Panc1 (cell line): ENCODE measurements around the gene PAK3. TPM values are rescaled to one million over a fixed set of nuclear protein-coding genes. Genes with fewer than 3 reads are reported as not detected.

Experiments
- ATAC-seq: fragments of 200-7000 bp; cut with Tn5 transposase; 2 replicates; pipeline ENCODE4 v1.9.1; 2020; ENCODE audit warnings: mild to moderate bottlenecking, moderate library complexity
- BruUV-seq: library from RNA; stranded (reverse); fragments of 400-500 nt; replicated peaks from 2 replicates; lab custom pipeline; 2021; lab: Mats Ljungman, UMichigan
- CTCF ChIA-PET: fragments of 300-600 bp; sonication (Branson Sonifier 250); formaldehyde crosslinking; loops from one replicate; lab custom pipeline; 2022; ENCODE audit warnings: antibody characterized with exemption; lab: Charles Lee
- POLR2A ChIA-PET: fragments of 300-600 bp; sonication (Branson Sonifier 250); formaldehyde crosslinking; loops from one replicate; lab custom pipeline; 2022; ENCODE audit warnings: antibody characterized with exemption; lab: Charles Lee
- DNase-seq: peaks from one replicate; pipeline ENCODE4 v3.0.0-alpha.2; 2010; ENCODE audit warnings: low read depth, low spot score
- H3K27ac ChIP-seq: 2 replicates; pipeline ENCODE4 v1.5.1; 2011; ENCODE audit warnings: mild to moderate bottlenecking, low read length, inconsistent platforms
- H3K27me3 ChIP-seq: fragments of 200-500 bp; sonication (Bioruptor generic); 2 replicates; pipeline ENCODE4 v1.6.0; 2014; ENCODE audit warnings: low read length, inconsistent platforms; ENCODE audit not compliant: control insufficient read depth, insufficient read depth
- H3K36me3 ChIP-seq: fragments of 200-500 bp; sonication (Bioruptor generic); 2 replicates; pipeline ENCODE4 v1.5.1; 2014; ENCODE audit warnings: inconsistent platforms, mild to moderate bottlenecking, low read length, moderate library complexity; ENCODE audit not compliant: control insufficient read depth, insufficient read depth
- H3K4me1 ChIP-seq: 2 replicates; pipeline ENCODE4 v1.5.1; 2011; ENCODE audit warnings: inconsistent platforms, mild to moderate bottlenecking, low read length, moderate library complexity; ENCODE audit not compliant: control insufficient read depth, insufficient read depth
- H3K4me3 ChIP-seq, 2 experiments: 2 replicates each; pipeline ENCODE4 v1.5.1; 2011 to 2012; ENCODE audit warnings: low read depth in 2 of 2, low read length in 2 of 2, mild to moderate bottlenecking in 2 of 2, inconsistent platforms in 1 of 2, moderate library complexity in 1 of 2
- H3K9me3 ChIP-seq: fragments of 200-500 bp; sonication (Bioruptor generic); 2 replicates; pipeline ENCODE4 v1.5.1; 2014; ENCODE audit warnings: low read depth, mild to moderate bottlenecking, inconsistent platforms, low read length, moderate library complexity; ENCODE audit not compliant: control insufficient read depth, insufficient read depth
- POLR2AphosphoS5 ChIP-seq: IDR thresholded peaks from 2 replicates; pipeline ENCODE4 v1.6.1; 2012; ENCODE audit warnings: mild to moderate bottlenecking, low read depth, low read length, moderate library complexity
- SIN3A ChIP-seq: IDR thresholded peaks from 2 replicates; pipeline ENCODE4 v1.6.1; 2012; ENCODE audit warnings: low read depth, mild to moderate bottlenecking, low read length, moderate library complexity, borderline replicate concordance; ENCODE audit not compliant: insufficient read depth
- TCF7L2 ChIP-seq: IDR thresholded peaks from 2 replicates; pipeline ENCODE4 v1.6.1; 2011; ENCODE audit warnings: mild to moderate bottlenecking, low read depth, low read length, inconsistent platforms
- in situ Hi-C: cut with HindIII; loops from 2 replicates; pipeline ENCODE4 v1.10.0; 2016; ENCODE audit warnings: low sequenced_read_pairs, low pct_unique_long_range_greater_than_20kb
- intact Hi-C: fragments of 100-400 bp; cut with micrococcal nuclease; formaldehyde crosslinking; loops from one replicate; pipeline ENCODE4 v1.10.0; 2022; ENCODE audit not compliant: unreplicated experiment
- total RNA-seq: library from RNA; stranded (reverse); gene quantifications from one replicate; pipeline ENCODE4 v1.2.1, GENCODE V29; 2021; ENCODE audit not compliant: unreplicated experiment
- TF ChIP-seq, protein P1 (sequence below): fragments of 450-650 bp; IDR thresholded peaks from 2 replicates; pipeline ENCODE4 v1.5.1; 2017; ENCODE audit warnings: mild to moderate bottlenecking
- TF ChIP-seq, protein P2 (sequence below), 2 experiments: IDR thresholded peaks; 2 replicates each; pipeline ENCODE4 v1.6.1; 2011 to 2012; ENCODE audit warnings: low read depth in 2 of 2, control low read depth in 1 of 2, low read length in 1 of 2, mild to moderate bottlenecking in 1 of 2, moderate library complexity in 1 of 2; ENCODE audit not compliant: insufficient read depth in 1 of 2

Gene PAK3
- total RNA-seq, 1 experiment from 2014 or later: 0.15 TPM

DNA sequence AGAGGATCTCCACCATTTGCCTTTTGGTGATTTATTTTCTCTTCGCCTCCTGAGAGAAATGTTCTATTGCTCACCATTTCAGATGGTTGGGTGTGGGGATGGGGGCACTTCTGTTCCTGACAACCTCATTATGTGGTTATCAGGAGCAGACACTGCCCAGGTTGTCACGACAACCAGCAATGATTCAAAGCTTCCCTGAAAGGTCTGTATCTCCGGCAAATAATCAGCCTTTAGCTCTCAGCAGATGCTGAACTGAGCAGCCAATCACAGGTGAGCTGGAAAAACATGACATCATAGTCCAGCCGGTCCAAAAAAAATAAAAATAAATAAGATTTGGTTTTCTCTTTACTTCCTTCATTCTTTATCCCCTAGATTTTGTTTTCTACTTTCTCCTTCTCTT lies 5.5 kb upstream of the PAK3 start:
- no peaks in the 10 kb centered on the region for H3K36me3 ChIP-seq
- no peak overlapping the region for H3K27ac ChIP-seq
- ChIA-PET CTCF (interaction anchor here (0.6 kb wide), 1 partner anchor 8 kb away, joined by 4 read pairs; no protein-coding TSS in a partner anchor), POLR2A (no interaction called here)
- H3K27me3 ChIP-seq: peaks cover 6% of the 10 kb centered on the region; the same call in 1 of the 2 replicates
- intact Hi-C loops: loop anchor here (10.0 kb wide), 3 partner anchors 236 to 636 kb away; no protein-coding TSS in a partner anchor
- ATAC-seq (no peak), DNase-seq (no peak)
- TF ChIP-seq, protein P1, sequence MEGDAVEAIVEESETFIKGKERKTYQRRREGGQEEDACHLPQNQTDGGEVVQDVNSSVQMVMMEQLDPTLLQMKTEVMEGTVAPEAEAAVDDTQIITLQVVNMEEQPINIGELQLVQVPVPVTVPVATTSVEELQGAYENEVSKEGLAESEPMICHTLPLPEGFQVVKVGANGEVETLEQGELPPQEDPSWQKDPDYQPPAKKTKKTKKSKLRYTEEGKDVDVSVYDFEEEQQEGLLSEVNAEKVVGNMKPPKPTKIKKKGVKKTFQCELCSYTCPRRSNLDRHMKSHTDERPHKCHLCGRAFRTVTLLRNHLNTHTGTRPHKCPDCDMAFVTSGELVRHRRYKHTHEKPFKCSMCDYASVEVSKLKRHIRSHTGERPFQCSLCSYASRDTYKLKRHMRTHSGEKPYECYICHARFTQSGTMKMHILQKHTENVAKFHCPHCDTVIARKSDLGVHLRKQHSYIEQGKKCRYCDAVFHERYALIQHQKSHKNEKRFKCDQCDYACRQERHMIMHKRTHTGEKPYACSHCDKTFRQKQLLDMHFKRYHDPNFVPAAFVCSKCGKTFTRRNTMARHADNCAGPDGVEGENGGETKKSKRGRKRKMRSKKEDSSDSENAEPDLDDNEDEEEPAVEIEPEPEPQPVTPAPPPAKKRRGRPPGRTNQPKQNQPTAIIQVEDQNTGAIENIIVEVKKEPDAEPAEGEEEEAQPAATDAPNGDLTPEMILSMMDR: no peak
- TF ChIP-seq TCF7L2 (no peak), SIN3A (no peak), POLR2AphosphoS5 (no peak)
- TF ChIP-seq, protein P2, sequence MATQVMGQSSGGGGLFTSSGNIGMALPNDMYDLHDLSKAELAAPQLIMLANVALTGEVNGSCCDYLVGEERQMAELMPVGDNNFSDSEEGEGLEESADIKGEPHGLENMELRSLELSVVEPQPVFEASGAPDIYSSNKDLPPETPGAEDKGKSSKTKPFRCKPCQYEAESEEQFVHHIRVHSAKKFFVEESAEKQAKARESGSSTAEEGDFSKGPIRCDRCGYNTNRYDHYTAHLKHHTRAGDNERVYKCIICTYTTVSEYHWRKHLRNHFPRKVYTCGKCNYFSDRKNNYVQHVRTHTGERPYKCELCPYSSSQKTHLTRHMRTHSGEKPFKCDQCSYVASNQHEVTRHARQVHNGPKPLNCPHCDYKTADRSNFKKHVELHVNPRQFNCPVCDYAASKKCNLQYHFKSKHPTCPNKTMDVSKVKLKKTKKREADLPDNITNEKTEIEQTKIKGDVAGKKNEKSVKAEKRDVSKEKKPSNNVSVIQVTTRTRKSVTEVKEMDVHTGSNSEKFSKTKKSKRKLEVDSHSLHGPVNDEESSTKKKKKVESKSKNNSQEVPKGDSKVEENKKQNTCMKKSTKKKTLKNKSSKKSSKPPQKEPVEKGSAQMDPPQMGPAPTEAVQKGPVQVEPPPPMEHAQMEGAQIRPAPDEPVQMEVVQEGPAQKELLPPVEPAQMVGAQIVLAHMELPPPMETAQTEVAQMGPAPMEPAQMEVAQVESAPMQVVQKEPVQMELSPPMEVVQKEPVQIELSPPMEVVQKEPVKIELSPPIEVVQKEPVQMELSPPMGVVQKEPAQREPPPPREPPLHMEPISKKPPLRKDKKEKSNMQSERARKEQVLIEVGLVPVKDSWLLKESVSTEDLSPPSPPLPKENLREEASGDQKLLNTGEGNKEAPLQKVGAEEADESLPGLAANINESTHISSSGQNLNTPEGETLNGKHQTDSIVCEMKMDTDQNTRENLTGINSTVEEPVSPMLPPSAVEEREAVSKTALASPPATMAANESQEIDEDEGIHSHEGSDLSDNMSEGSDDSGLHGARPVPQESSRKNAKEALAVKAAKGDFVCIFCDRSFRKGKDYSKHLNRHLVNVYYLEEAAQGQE (IDR thresholded peaks at IDR 0.05; ENCODE audit: insufficient read depth in 1 of 2, low read depth in 2 of 2, low read length in 1 of 2): no peak
- H3K4me1 ChIP-seq: peaks cover 2% of the 10 kb centered on the region; the same call in 1 of the 2 replicates
- no peak overlapping the region for H3K4me3 ChIP-seq
- in situ Hi-C loops: no loop called here
- BruUV-seq: no TSS peak
- H3K9me3 ChIP-seq: no peaks in the 10 kb centered on the region

DNA sequence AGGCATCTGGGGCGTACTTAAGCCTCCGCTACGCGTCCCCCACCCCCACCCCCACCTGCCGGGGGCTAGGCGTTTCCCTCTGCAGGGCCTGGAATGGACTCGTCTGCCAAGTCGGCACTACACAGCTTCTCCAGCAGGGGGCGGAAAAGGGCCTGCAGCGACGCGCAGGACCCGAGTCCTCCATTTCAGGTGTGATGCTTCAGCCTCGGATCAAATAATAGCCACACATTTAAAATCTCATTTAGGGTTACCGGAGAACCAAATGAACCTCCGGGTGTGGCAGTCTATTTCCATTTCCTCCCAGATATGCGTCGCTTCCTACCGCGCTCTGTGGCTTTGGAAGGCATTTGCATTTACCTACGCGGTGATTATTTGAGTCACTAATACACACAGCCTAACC lies 2.9 kb downstream of the PAK3 start:
- intact Hi-C loops: loop anchor here (5.0 to 10.0 kb wide), 4 partner anchors 143 to 644 kb away; no protein-coding TSS in a partner anchor
- ATAC-seq: peak; percentile 68
- Histone ChIP-seq H3K36me3 (no peaks in the 10 kb centered on the region), H3K4me1 (peaks cover 10% of the 10 kb centered on the region; the same call in 1 of the 2 replicates), H3K27ac (no peak overlapping the region), H3K9me3 (no peaks in the 10 kb centered on the region), H3K4me3 (no peak overlapping the region), H3K27me3 (peaks cover 4% of the 10 kb centered on the region; the same call in 1 of the 2 replicates)
- in situ Hi-C loops: no loop called here
- no TSS peak for BruUV-seq
- DNase-seq: peak; percentile 41
- POLR2A ChIA-PET: no interaction called here
- CTCF ChIA-PET: interaction anchor here (0.7 to 0.8 kb wide), 2 partner anchors 16 to 383 kb away, joined by 3 to 5 read pairs; no protein-coding TSS in a partner anchor
- TF ChIP-seq SIN3A (no peak), POLR2AphosphoS5 (no peak), TCF7L2 (no peak)
- TF ChIP-seq, protein P1: peak; percentile 87
- TF ChIP-seq, protein P2 (IDR thresholded peaks at IDR 0.05; ENCODE audit: insufficient read depth in 1 of 2, low read depth in 2 of 2, low read length in 1 of 2): no peak
